ENCODE data around the gene UNC119. TPM values are rescaled to one million over a fixed set of nuclear protein-coding genes. Genes with fewer than 3 reads are reported as not detected.

The UNC119 gene
- total RNA-seq, 1 donor from 2014 or later, result 19.2 TPM

- ATAC-seq, result no peak
Measured at GRCh38 chr17:28572259-28573039, 20.0 kb upstream of the UNC119 start.

GRCh38 chr17:28571361-28572122 lies 19.1 kb upstream of the UNC119 start, which contains the start of gene PIGS:
Gene PIGS (minus strand): TSS chr17:28571524. CDS start chr17:28571496, 28 bp downstream.
- peak; percentile 93 for ATAC-seq

- ATAC-seq, result peak; percentile 27
Measured at GRCh38 chr17:28570716-28571360, 18.4 kb upstream of the UNC119 start.

- ATAC-seq, result no peak
Measured at GRCh38 chr17:28569446-28569845, 17.0 kb upstream of the UNC119 start.

GRCh38 chr17:28567604-28568003 lies 15.2 kb upstream of the UNC119 start:
- ATAC-seq, result no peak

- ATAC-seq, result peak; percentile 12
Measured at GRCh38 chr17:28563475-28563874, 11.1 kb upstream of the UNC119 start.

GRCh38 chr17:28555022-28555421 lies 2.6 kb upstream of the UNC119 start:
- no peak for ATAC-seq

- no peak for ATAC-seq
Measured at GRCh38 chr17:28554565-28554964, 2.1 kb upstream of the UNC119 start.

GRCh38 chr17:28553000-28553505 lies 629 bp upstream of the UNC119 start:
- no peak for ATAC-seq

- ATAC-seq, result peak; percentile 1
Measured at GRCh38 chr17:28551421-28552175, 826 bp downstream of the UNC119 start.

- ATAC-seq, result no peak
Measured at GRCh38 chr17:28550858-28551257, 1.6 kb downstream of the UNC119 start.

- no peak for ATAC-seq
Measured at GRCh38 chr17:28549236-28550132, 2.9 kb downstream of the UNC119 start.

- no peak for ATAC-seq
Measured at GRCh38 chr17:28548417-28549130, 3.9 kb downstream of the UNC119 start.

GRCh38 chr17:28547623-28548416 lies 4.6 kb downstream of the UNC119 start:
- peak; percentile 72 for ATAC-seq

- no peak for ATAC-seq
Measured at GRCh38 chr17:28547096-28547622, 5.3 kb downstream of the UNC119 start.

- no peak for ATAC-seq
Measured at GRCh38 chr17:28545787-28546415, 6.5 kb downstream of the UNC119 start.

GRCh38 chr17:28545141-28545503 lies 7.3 kb downstream of the UNC119 start:
- ATAC-seq, result no peak

GRCh38 chr17:28544402-28545140 lies 7.9 kb downstream of the UNC119 start:
- ATAC-seq, result no peak

All from esophagus mucosa (tissue), 1 donor.